ENCODE measurements around the gene MIA.

Gene MIA

DNA sequence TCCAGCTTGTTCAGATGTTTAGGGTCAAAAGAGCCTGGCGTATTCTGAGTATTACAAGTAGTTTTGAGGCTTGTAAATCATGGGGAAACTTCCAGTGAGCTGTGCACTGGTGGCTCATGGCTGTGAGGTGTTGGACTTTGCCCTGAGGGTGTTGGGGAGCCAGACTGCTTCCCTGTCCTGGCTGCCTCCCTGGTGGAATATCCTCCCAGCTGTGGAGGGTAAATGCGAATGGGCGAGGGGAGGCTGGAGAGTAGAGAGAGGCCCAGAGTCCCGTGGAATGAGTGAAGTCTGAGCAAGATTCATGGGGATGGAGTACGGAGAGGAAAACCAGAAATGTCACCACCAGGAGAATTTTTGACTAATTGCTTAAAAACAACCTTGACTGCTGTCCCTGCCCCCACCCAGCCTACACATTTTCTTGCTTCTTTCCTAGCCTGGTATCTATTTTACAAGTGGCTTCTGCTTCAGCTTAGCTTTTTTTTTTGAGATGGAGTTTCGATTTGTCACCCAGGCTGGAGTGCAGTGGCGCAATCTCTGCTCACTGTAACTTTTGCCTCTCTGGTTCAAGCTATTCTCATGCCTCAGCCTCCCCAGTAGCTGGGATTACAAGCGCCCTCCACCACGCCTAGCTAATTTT, 20.6 kb upstream of the MIA start:
- TF ChIP-seq, protein P1, sequence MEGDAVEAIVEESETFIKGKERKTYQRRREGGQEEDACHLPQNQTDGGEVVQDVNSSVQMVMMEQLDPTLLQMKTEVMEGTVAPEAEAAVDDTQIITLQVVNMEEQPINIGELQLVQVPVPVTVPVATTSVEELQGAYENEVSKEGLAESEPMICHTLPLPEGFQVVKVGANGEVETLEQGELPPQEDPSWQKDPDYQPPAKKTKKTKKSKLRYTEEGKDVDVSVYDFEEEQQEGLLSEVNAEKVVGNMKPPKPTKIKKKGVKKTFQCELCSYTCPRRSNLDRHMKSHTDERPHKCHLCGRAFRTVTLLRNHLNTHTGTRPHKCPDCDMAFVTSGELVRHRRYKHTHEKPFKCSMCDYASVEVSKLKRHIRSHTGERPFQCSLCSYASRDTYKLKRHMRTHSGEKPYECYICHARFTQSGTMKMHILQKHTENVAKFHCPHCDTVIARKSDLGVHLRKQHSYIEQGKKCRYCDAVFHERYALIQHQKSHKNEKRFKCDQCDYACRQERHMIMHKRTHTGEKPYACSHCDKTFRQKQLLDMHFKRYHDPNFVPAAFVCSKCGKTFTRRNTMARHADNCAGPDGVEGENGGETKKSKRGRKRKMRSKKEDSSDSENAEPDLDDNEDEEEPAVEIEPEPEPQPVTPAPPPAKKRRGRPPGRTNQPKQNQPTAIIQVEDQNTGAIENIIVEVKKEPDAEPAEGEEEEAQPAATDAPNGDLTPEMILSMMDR (IDR thresholded peaks at IDR 0.05; ENCODE audit: insufficient read depth, low read length, poor library complexity, severe bottlenecking): no peak
- peak; percentile 39 for DNase-seq (ENCODE audit: extremely low read depth, insufficient read length)
- Histone ChIP-seq H3K36me3 (ENCODE audit: control insufficient read depth, insufficient read depth, low read length) (peaks cover 28% of the 10 kb centered on the region), H3K4me3 (replicated peaks; ENCODE audit: low read depth, low read length) (peak overlapping the region; percentile 50), H3K27me3 (replicated peaks; ENCODE audit: control insufficient read depth, insufficient read depth, low read length) (no peaks in the 10 kb centered on the region)

DNA sequence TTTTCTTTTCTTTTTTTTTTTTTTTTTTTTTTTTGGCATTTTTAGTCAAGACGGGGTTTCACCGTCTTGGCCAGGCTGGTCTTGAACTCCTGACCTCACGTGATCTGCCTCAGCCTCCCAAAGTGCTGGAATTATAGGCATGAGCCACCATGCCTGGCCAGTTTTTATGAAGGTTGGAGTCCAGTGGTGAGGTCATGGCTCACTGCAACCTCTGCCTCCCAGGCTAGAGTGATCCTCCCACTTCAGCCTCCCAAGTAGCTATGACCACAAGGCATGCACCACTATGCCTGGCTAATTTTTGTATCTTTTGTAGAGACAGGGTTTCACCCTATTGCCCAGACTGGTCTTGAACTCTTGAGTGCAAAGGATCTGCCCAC, 20.1 kb upstream of the MIA start:
- H3K27me3 ChIP-seq (replicated peaks; ENCODE audit: control insufficient read depth, insufficient read depth, low read length): no peaks in the 10 kb centered on the region
- TF ChIP-seq, protein P1 (IDR thresholded peaks at IDR 0.05; ENCODE audit: insufficient read depth, low read length, poor library complexity, severe bottlenecking): no peak
- peak overlapping the region; percentile 30 for H3K4me3 ChIP-seq (replicated peaks; ENCODE audit: low read depth, low read length)
- peaks cover 31% of the 10 kb centered on the region for H3K36me3 ChIP-seq (ENCODE audit: control insufficient read depth, insufficient read depth, low read length)
- no peak for DNase-seq (ENCODE audit: extremely low read depth, insufficient read length)

DNA sequence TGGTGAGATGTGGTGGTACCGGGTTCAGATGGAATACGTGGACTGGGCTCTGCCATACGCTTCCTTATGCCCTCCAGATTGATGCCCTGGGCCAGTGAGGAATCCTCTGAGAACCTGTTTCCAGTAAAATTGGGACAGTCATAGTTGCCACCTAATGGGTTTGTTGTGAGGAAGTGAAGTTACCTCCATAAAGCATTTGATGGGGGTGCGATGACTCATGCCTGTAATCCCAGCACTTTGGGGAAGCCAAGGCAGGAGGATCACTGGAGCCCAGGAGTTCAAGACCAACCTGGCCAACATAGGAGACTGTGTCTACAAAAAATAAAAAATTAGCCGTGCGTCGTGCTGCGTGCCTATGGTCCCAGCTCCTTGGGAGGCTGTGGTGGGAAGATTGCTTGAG, 19.5 kb upstream of the MIA start:
- H3K27me3 ChIP-seq (replicated peaks; ENCODE audit: control insufficient read depth, insufficient read depth, low read length): no peaks in the 10 kb centered on the region
- H3K4me3 ChIP-seq (replicated peaks; ENCODE audit: low read depth, low read length): no peak overlapping the region; the same call in 1 of the 2 replicates
- peaks cover 34% of the 10 kb centered on the region for H3K36me3 ChIP-seq (ENCODE audit: control insufficient read depth, insufficient read depth, low read length)
- TF ChIP-seq, protein P1 (IDR thresholded peaks at IDR 0.05; ENCODE audit: insufficient read depth, low read length, poor library complexity, severe bottlenecking): no peak
- DNase-seq (ENCODE audit: extremely low read depth, insufficient read length): no peak

DNA sequence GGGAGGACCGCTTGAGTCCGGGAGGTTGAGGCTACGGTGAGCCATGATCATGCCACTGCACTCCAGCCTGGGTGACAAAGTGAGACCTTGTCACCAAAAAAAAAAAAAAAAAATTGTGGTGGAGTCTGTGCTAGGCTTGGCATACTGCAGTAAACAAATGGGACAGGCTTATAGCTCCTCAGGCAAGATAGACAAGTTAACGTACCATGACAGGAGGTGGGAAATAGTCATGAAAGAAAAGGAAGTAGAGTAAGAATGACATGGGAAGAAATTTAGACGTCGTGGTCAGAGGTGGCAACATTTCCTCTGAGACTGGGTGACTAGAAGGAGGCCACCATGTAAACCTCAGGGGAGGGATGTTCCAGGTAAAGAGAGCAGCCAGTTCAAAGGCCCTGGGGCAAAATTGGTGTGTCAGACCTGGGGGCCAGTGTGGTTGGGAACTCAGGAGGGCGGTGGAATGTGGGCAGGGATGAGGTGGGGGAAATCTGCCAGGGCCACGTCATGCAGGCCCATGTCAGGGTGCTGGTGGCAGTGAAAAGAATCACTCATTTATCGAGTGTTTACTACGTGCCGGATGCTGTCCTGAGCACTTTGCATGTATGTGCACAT, 18.7 kb upstream of the MIA start:
- Histone ChIP-seq H3K27me3 (replicated peaks; ENCODE audit: control insufficient read depth, insufficient read depth, low read length) (no peaks in the 10 kb centered on the region), H3K4me3 (replicated peaks; ENCODE audit: low read depth, low read length) (peak overlapping the region; percentile 8; the same call in 1 of the 2 replicates), H3K36me3 (ENCODE audit: control insufficient read depth, insufficient read depth, low read length) (peaks cover 34% of the 10 kb centered on the region)
- no peak for DNase-seq (ENCODE audit: extremely low read depth, insufficient read length)
- TF ChIP-seq, protein P1 (IDR thresholded peaks at IDR 0.05; ENCODE audit: insufficient read depth, low read length, poor library complexity, severe bottlenecking): no peak

DNA sequence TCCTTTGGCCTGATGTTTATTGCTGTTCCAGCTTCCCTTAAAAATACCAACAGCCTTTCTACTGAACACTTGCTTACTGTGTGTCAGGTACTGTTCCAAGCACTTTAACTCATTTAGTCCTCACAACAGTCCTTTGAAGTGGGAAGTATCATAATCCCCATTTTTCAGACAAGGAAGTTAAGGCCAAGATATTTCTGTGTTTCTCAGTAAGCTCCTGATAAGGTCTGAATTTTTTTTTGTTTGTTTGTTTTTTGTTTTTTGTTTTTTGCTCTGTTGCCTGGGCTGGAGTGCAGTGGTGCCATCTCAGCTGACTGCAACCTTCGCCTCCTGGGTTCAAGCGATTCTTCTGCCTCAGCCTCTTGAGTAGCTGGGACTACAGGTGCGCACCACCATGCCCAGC, 16.8 kb upstream of the MIA start:
- TF ChIP-seq, protein P1 (IDR thresholded peaks at IDR 0.05; ENCODE audit: insufficient read depth, low read length, poor library complexity, severe bottlenecking): no peak
- no peaks in the 10 kb centered on the region for H3K27me3 ChIP-seq (replicated peaks; ENCODE audit: control insufficient read depth, insufficient read depth, low read length)
- H3K4me3 ChIP-seq (replicated peaks; ENCODE audit: low read depth, low read length): no peak overlapping the region
- H3K36me3 ChIP-seq (ENCODE audit: control insufficient read depth, insufficient read depth, low read length): peaks cover 53% of the 10 kb centered on the region
- DNase-seq (ENCODE audit: extremely low read depth, insufficient read length): no peak

All from GM06990 (cell line).